Lower leg skin (tissue), 4 donors: ENCODE results near the gene LACTBL1. TPM values are rescaled to one million over a fixed set of nuclear protein-coding genes. Genes with fewer than 3 reads are reported as not detected.

Experiments
- DNase-seq, 2 donors: peaks; one replicate each; pipeline ENCODE4 v3.0.0-alpha.2; 2019; ENCODE audit warnings: low spot score in 2 of 2
- H3K4me3 ChIP-seq: fragments of 200-600 bp; sonication (generic); 2 replicates; pipeline ENCODE4 v1.5.1; 2017; ENCODE audit warnings: mild to moderate bottlenecking, low read depth; ENCODE audit not compliant: poor library complexity, severe bottlenecking
- CTCF ChIP-seq, 3 donors: fragments of 450-650 bp; IDR thresholded peaks; one replicate each; pipeline ENCODE4 v1.5.1; 2016; ENCODE audit warnings: antibody characterized with exemption in 3 of 3, mild to moderate bottlenecking in 3 of 3, moderate library complexity in 2 of 3
- POLR2A ChIP-seq, 2 donors: fragments of 450-650 bp; IDR thresholded peaks; one replicate each; pipeline ENCODE4 v1.6.1; 2016 to 2017; ENCODE audit warnings: antibody characterized with exemption in 2 of 2, mild to moderate bottlenecking in 1 of 2, moderate library complexity in 1 of 2
- WGBS, 2 donors: methylation state at CpG; one replicate each; pipeline ENCODE4 v1.1.5; 2018; 5-methylcytosine and 5-hydroxymethylcytosine counted together
- intact Hi-C: fragments of 100-400 bp; cut with DNase I; formaldehyde crosslinking; loops from one replicate; pipeline ENCODE4 v1.15.0; 2023; ENCODE audit warnings: low total_unique reads
- total RNA-seq, 4 donors: library from RNA; depleted of rRNA; stranded (reverse); fragments of >200 nt; gene quantifications; one replicate each; pipeline ENCODE4 v1.1.0, GENCODE V29; 2016

The LACTBL1 gene
- total RNA-seq, 4 donors from 2014 or later = not detected

GRCh38 chr1:22976127-22976460 is 3.4 kb upstream of the LACTBL1 start:
- TF ChIP-seq CTCF (IDR thresholded peaks at IDR 0.05) = no peak
- intact Hi-C loops = no loop called here
- no peak overlapping the region for H3K4me3 ChIP-seq
- WGBS, 2 donors = 49 to 56% methylated on average over 4 of the region's 4 CpGs
- DNase-seq = peak in 1 of 2 donors; percentile 29

- TF ChIP-seq POLR2A (IDR thresholded peaks at IDR 0.05) (no peak), CTCF (IDR thresholded peaks at IDR 0.05) (no peak)
- no peak overlapping the region for H3K4me3 ChIP-seq
- DNase-seq = peak in 1 of 2 donors; percentile 48
- 78% methylated on average over 3 of the region's 3 CpGs for WGBS, 2 donors
- intact Hi-C loops = no loop called here
Measured at GRCh38 chr1:22975694-22976093, 3.0 kb upstream of the LACTBL1 start.

- WGBS, 2 donors = 69 to 72% methylated on average over 5 of the region's 5 CpGs
- intact Hi-C loops = no loop called here
- no peak for DNase-seq
- TF ChIP-seq POLR2A (IDR thresholded peaks at IDR 0.05) = no peak
- no peak for TF ChIP-seq CTCF (IDR thresholded peaks at IDR 0.05)
- no peak overlapping the region for H3K4me3 ChIP-seq
Measured at GRCh38 chr1:22971611-22972405, 858 bp downstream of the LACTBL1 start.

- DNase-seq = peak in 1 of 2 donors; percentile 43
- intact Hi-C loops = no loop called here
- H3K4me3 ChIP-seq = no peak overlapping the region
- 51 to 60% methylated on average over 3 of the region's 3 CpGs for WGBS, 2 donors
- TF ChIP-seq CTCF (IDR thresholded peaks at IDR 0.05) = no peak
- no peak for TF ChIP-seq POLR2A (IDR thresholded peaks at IDR 0.05)
Measured at GRCh38 chr1:22971161-22971560, 1.5 kb downstream of the LACTBL1 start.

- TF ChIP-seq CTCF (IDR thresholded peaks at IDR 0.05) (no peak), POLR2A (IDR thresholded peaks at IDR 0.05) (no peak)
- H3K4me3 ChIP-seq = no peak overlapping the region
- DNase-seq = no peak
- WGBS, 2 donors = 83 to 86% methylated on average over 2 of the region's 2 CpGs
- intact Hi-C loops = no loop called here
Measured at GRCh38 chr1:22970096-22970495, 2.6 kb downstream of the LACTBL1 start.

GRCh38 chr1:22969304-22969709 is 3.4 kb downstream of the LACTBL1 start:
- no peak overlapping the region for H3K4me3 ChIP-seq
- WGBS, 2 donors = 4 to 5% methylated on average over 5 of the region's 5 CpGs
- no peak for TF ChIP-seq CTCF (IDR thresholded peaks at IDR 0.05)
- no peak for TF ChIP-seq POLR2A (IDR thresholded peaks at IDR 0.05)
- DNase-seq = peak in 1 of 2 donors; percentile 63
- intact Hi-C loops = no loop called here
